HepG2 (cell line): ENCODE measurements around the gene PYGO2. TPM values are rescaled to one million over a fixed set of nuclear protein-coding genes. Genes with fewer than 3 reads are reported as not detected.

ENCODE experiments used
- BCL3 ChIP-seq: sonication (generic); formaldehyde crosslinking; IDR thresholded peaks from 2 replicates; pipeline ENCODE4 v1.5.1; 2020; ENCODE audit warnings: mild to moderate bottlenecking, missing genetic modification reagents, moderate library complexity
- BRF2 ChIP-seq: sonication (generic); formaldehyde crosslinking; IDR thresholded peaks from 2 replicates; pipeline ENCODE4 v1.8.1; 2022; ENCODE audit warnings: mild to moderate bottlenecking, missing genetic modification reagents
- EP300 ChIP-seq, 3 experiments: sonication (generic) in 1 of 3; formaldehyde crosslinking in 1 of 3; IDR thresholded peaks; 2 replicates each; pipeline versions ENCODE4 v1.5.1 to v1.6.1; 2011 to 2020; ENCODE audit warnings: low read depth in 2 of 3, low read length in 2 of 3, borderline replicate concordance in 1 of 3, improper control_type of control experiment in 1 of 3, mild to moderate bottlenecking in 1 of 3, missing genetic modification reagents in 1 of 3, moderate library complexity in 1 of 3
- FOXA3 ChIP-seq: IDR thresholded peaks from 2 replicates; pipeline ENCODE4 v1.6.1; 2016; ENCODE audit warnings: missing genetic modification reagents, missing compliant biosample characterization
- GABPB1 ChIP-seq: IDR thresholded peaks from 2 replicates; pipeline ENCODE4 v1.6.1; 2016; ENCODE audit warnings: mild to moderate bottlenecking, missing genetic modification reagents, moderate library complexity, missing compliant biosample characterization
- HMGXB3 ChIP-seq: sonication (generic); formaldehyde crosslinking; IDR thresholded peaks from 2 replicates; pipeline ENCODE4 v1.4.0; 2020; ENCODE audit warnings: missing genetic modification reagents, borderline replicate concordance
- MXD4 ChIP-seq: IDR thresholded peaks from 2 replicates; pipeline ENCODE4 v1.6.1; 2016; ENCODE audit warnings: mild to moderate bottlenecking, missing biosample characterization, missing genetic modification reagents
- NAIF1 ChIP-seq: sonication (generic); formaldehyde crosslinking; IDR thresholded peaks from 2 replicates; pipeline ENCODE4 v1.5.0; 2020; ENCODE audit warnings: mild to moderate bottlenecking, missing genetic modification reagents, borderline replicate concordance
- NR2C2 ChIP-seq: sonication (generic); formaldehyde crosslinking; IDR thresholded peaks from 2 replicates; pipeline ENCODE4 v1.4.0; 2020; ENCODE audit warnings: missing genetic modification reagents, mild to moderate bottlenecking, moderate library complexity, borderline replicate concordance
- POLR2AphosphoS2 ChIP-seq: IDR thresholded peaks from 2 replicates; pipeline ENCODE4 v1.6.1; 2011; ENCODE audit warnings: low read depth, low read length, improper control_type of control experiment
- RAD21 ChIP-seq: fragments of 450-650 bp; formaldehyde crosslinking; IDR thresholded peaks from 2 replicates; pipeline ENCODE4 v1.5.0; 2020; ENCODE audit warnings: mild to moderate bottlenecking
- REL ChIP-seq: sonication (generic); formaldehyde crosslinking; conservative IDR thresholded peaks from 2 replicates; pipeline ENCODE4 v1.8.0; 2022; ENCODE audit warnings: mild to moderate bottlenecking, missing genetic modification reagents, moderate library complexity
- SIX4 ChIP-seq: sonication (generic); formaldehyde crosslinking; IDR thresholded peaks from 2 replicates; pipeline ENCODE4 v1.4.0; 2020; ENCODE audit warnings: missing genetic modification reagents
- SMAD9 ChIP-seq: sonication (generic); formaldehyde crosslinking; IDR thresholded peaks from 2 replicates; pipeline ENCODE4 v1.5.1; 2020; ENCODE audit warnings: mild to moderate bottlenecking, missing genetic modification reagents
- SNAI1 ChIP-seq: sonication (generic); formaldehyde crosslinking; IDR thresholded peaks from 2 replicates; pipeline ENCODE4 v1.5.0; 2020; ENCODE audit warnings: mild to moderate bottlenecking, missing genetic modification reagents, borderline replicate concordance
- ZFX ChIP-seq: sonication (generic); formaldehyde crosslinking; IDR thresholded peaks from 2 replicates; pipeline ENCODE4 v1.4.0; 2020; ENCODE audit warnings: mild to moderate bottlenecking, low read depth, missing genetic modification reagents, moderate library complexity
- ZNF24 ChIP-seq: fragments of 450-650 bp; IDR thresholded peaks from 2 replicates; pipeline ENCODE4 v1.6.1; 2017; ENCODE audit warnings: antibody characterized with exemption, mild to moderate bottlenecking
- ZNF264 ChIP-seq: sonication (generic); formaldehyde crosslinking; IDR thresholded peaks from 2 replicates; pipeline ENCODE4 v1.4.0; 2020; ENCODE audit warnings: missing genetic modification reagents
- ZNF569 ChIP-seq: sonication (generic); formaldehyde crosslinking; IDR thresholded peaks from 2 replicates; pipeline ENCODE4 v1.5.0; 2020; ENCODE audit warnings: mild to moderate bottlenecking, missing genetic modification reagents, moderate library complexity, borderline replicate concordance
- ZNF605 ChIP-seq: sonication (generic); formaldehyde crosslinking; IDR thresholded peaks from 2 replicates; pipeline ENCODE4 v1.8.0; 2022; ENCODE audit warnings: mild to moderate bottlenecking, missing genetic modification reagents
- polyA plus RNA-seq, 8 experiments: library from polyadenylated mRNA; depleted of rRNA in 3 of 8; stranded (reverse) in 7 of 8; unstranded in 1 of 8; fragments of >200 nt; fragmentation: Illumina TruSeq in 4 of 8; extraction: Trizol in 4 of 8; gene quantifications; 2 replicates each; pipeline versions ENCODE4 v1.2.1 to v1.2.3, GENCODE V29; 2011 to 2016; ENCODE audit warnings: low read depth in 4 of 8, missing spikeins in 1 of 8, mixed read lengths in 1 of 8; ENCODE audit not compliant: insufficient read depth in 1 of 8
- total RNA-seq, 5 experiments: library from RNA; depleted of rRNA; stranded (reverse); fragments of >200 nt; fragmentation: Illumina TruSeq; extraction: Trizol; gene quantifications; 2 replicates each; pipeline ENCODE4 v1.2.3, GENCODE V29; 2016; ENCODE audit warnings: low read depth in 1 of 5
- TF ChIP-seq, protein P1 (sequence below): sonication (generic); formaldehyde crosslinking; IDR thresholded peaks from 2 replicates; pipeline ENCODE4 v1.9.0; 2022; ENCODE audit warnings: low read depth, missing genetic modification reagents

PYGO2 gene
- total and polyA plus RNA-seq, 2 of the 13 experiments (the other 11 are each of a cell fraction or from before 2014, with no cell fraction given) = 20.3 to 21.8 TPM

DNA sequence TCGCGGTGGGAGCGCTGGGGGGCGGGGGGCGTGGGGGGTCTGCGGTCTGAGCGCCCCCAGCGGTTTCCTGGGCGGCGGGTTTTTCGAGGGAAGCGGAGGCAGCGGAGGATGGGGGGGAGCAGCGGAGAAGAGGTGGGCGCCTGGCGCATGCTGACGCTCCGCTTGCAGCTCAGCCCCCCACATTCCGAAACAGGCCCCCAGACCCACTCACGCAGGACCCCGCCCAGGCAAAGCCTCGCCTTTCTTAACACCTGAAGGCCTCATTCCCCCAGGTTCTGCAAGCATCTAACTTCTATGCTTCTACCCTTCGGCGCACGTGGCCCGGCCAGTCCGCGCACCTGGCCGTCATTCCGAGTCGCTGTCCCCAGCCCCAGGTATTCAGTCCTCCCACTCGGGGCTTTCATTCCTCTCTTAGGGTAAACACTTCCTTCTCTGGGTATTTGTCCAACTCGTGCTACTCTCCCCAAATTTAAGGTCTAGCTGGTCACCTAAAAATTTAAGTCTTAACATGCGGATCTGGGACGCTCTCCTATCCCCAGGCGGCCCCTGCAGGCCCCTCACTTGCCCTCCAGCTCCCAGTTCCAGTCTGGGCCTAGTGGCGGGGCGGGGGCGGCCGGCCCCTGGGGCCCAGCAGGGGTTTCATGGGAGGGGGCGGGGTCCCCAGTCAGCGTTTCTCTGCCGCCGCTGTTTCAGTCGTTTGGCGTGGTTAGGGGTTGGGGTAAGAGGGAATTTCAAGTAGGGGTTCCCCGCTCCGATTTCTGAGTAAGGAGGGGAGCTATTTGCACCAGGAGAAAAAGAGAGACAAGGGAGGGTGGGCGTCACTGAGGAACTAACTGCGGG, 38.2 kb upstream of the PYGO2 start (continued):
- TF ChIP-seq BCL3 (CRISPR knock-in tag) (0 out of 2 replicates have a peak, but pooled peaks have one; percentile 59), SIX4 (CRISPR knock-in tag) (no peak), ZNF24 (no peak), ZNF264 (CRISPR knock-in tag) (peak; percentile 44; the same call in 1 of the 2 replicates), ZNF569 (CRISPR knock-in tag) (no peak), POLR2AphosphoS2 (no peak), SNAI1 (CRISPR knock-in tag) (no peak), ZFX (peak; percentile 72), ZNF605 (CRISPR knock-in tag) (peak; percentile 69), HMGXB3 (CRISPR knock-in tag) (no peak), NAIF1 (CRISPR knock-in tag) (no peak), REL (CRISPR knock-in tag) (no peak), MXD4 (no peak), GABPB1 (CRISPR knock-in tag) (no peak), EP300 (IDR thresholded peaks at IDR 0.05; ENCODE audit: low read depth in 2 of 2, low read length in 2 of 2) (no peak), EP300 (CRISPR knock-in tag; IDR thresholded peaks at IDR 0.05; ENCODE audit: borderline replicate concordance) (no peak), RAD21 (CRISPR knock-in tag) (no peak), BRF2 (CRISPR knock-in tag) (no peak), FOXA3 (CRISPR knock-in tag) (no peak), NR2C2 (CRISPR knock-in tag) (no peak), SMAD9 (CRISPR knock-in tag) (no peak)
- TF ChIP-seq, protein P1, sequence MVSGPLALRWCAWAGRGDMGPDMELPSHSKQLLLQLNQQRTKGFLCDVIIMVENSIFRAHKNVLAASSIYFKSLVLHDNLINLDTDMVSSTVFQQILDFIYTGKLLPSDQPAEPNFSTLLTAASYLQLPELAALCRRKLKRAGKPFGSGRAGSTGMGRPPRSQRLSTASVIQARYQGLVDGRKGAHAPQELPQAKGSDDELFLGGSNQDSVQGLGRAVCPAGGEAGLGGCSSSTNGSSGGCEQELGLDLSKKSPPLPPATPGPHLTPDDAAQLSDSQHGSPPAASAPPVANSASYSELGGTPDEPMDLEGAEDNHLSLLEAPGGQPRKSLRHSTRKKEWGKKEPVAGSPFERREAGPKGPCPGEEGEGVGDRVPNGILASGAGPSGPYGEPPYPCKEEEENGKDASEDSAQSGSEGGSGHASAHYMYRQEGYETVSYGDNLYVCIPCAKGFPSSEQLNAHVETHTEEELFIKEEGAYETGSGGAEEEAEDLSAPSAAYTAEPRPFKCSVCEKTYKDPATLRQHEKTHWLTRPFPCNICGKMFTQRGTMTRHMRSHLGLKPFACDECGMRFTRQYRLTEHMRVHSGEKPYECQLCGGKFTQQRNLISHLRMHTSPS = no peak
